ENCODE measurements around the gene NAXD. TPM values are rescaled to one million over a fixed set of nuclear protein-coding genes. Genes with fewer than 3 reads are reported as not detected.

NAXD gene
- total RNA-seq, 1 donor from 2014 or later: 32.7 TPM

GRCh38 chr13:110687736-110688135 lies 72.4 kb downstream of the NAXD start:
- POLR2A ChIA-PET: interaction anchor here (0.7 kb wide), 1 partner anchor 497 kb away, joined by 5 read pairs; no protein-coding TSS in a partner anchor
- Mint-ChIP-seq H3K27ac (no peak overlapping the region), H3K4me1 (no peaks in the 10 kb centered on the region), H3K36me3 (ENCODE audit: low read depth) (peaks cover 68% of the 10 kb centered on the region), H3K4me3 (no peak overlapping the region), H3K27me3 (no peaks in the 10 kb centered on the region), H3K9me3 (no peaks in the 10 kb centered on the region)
- CTCF ChIA-PET: no interaction called here
- TF ChIP-seq, protein P1, sequence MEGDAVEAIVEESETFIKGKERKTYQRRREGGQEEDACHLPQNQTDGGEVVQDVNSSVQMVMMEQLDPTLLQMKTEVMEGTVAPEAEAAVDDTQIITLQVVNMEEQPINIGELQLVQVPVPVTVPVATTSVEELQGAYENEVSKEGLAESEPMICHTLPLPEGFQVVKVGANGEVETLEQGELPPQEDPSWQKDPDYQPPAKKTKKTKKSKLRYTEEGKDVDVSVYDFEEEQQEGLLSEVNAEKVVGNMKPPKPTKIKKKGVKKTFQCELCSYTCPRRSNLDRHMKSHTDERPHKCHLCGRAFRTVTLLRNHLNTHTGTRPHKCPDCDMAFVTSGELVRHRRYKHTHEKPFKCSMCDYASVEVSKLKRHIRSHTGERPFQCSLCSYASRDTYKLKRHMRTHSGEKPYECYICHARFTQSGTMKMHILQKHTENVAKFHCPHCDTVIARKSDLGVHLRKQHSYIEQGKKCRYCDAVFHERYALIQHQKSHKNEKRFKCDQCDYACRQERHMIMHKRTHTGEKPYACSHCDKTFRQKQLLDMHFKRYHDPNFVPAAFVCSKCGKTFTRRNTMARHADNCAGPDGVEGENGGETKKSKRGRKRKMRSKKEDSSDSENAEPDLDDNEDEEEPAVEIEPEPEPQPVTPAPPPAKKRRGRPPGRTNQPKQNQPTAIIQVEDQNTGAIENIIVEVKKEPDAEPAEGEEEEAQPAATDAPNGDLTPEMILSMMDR (IDR thresholded peaks at IDR 0.05): no peak
- DNase-seq (no peak), ATAC-seq (ENCODE audit: low read depth) (no peak)
- intact Hi-C loops (cut with micrococcal nuclease): no loop called here

- Mint-ChIP-seq H3K36me3 (ENCODE audit: low read depth) (peaks cover 65% of the 10 kb centered on the region), H3K9me3 (no peaks in the 10 kb centered on the region), H3K27me3 (no peaks in the 10 kb centered on the region), H3K4me3 (no peak overlapping the region), H3K27ac (no peak overlapping the region), H3K4me1 (no peaks in the 10 kb centered on the region)
- CTCF ChIA-PET: no interaction called here
- intact Hi-C loops (cut with micrococcal nuclease): no loop called here
- DNase-seq (no peak), ATAC-seq (ENCODE audit: low read depth) (no peak)
- TF ChIP-seq, protein P1 (IDR thresholded peaks at IDR 0.05): no peak
- POLR2A ChIA-PET: no interaction called here
Observed at GRCh38 chr13:110689041-110689440, 73.7 kb downstream of the NAXD start.

Other genes starting within 250 kb of the NAXD start
- 2.7 and 3.1 TPM in 2 replicates for gene RAB20, start 53.8 kb upstream of the NAXD start, total RNA-seq
- gene CARS2, start 90.6 kb downstream of the NAXD start, total RNA-seq: 90.1 and 115 TPM in 2 replicates
- gene ING1, start 98.2 kb downstream of the NAXD start, total RNA-seq: 14.3 and 15.3 TPM in 2 replicates

Measured in activated B cell treated with CpG ODN at 0.5 μM for 24 hours (primary cell).